GM12892 (cell line): ENCODE measurements around the gene BST1.

Source experiments
- POLR2A ChIP-seq: IDR thresholded peaks from 2 replicates; pipeline ENCODE4 v1.6.1; 2011; ENCODE audit warnings: low read depth, low read length, control low read depth
- TAF1 ChIP-seq: IDR thresholded peaks from 2 replicates; pipeline ENCODE4 v1.6.1; 2011; ENCODE audit warnings: low read depth, mild to moderate bottlenecking, control low read depth, low read length, borderline replicate concordance

DNA sequence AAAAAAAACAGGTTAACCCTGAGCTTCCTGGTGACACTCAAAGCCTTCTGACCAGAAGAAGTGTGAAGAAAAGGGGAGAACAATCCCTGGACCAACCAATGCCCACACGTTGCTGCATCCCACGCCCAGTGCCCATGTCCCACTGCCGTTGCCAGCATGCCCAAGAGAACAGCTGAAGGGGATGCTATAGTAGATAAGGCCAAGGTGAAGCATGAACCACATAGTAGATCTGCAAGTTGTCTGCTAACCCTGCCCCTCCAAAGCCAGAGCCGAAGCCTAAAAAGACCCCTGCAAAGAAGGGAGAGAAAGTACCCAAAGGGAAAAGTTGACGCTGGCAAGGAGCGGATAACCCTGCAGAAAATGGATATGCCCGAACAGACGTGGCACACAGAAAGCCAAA, 64.0 kb downstream of the BST1 start:
- TF ChIP-seq POLR2A (no peak), TAF1 (no peak)
